Stomach (tissue), 9 donors: ENCODE measurements around the gene PPIH. TPM values are rescaled to one million over a fixed set of nuclear protein-coding genes. Genes with fewer than 3 reads are reported as not detected.

Experiments
- DNase-seq, 2 donors: peaks; one replicate each; pipeline versions ENCODE4 v3.0.0 to v3.0.0-alpha.2; 2013 to 2019
- H3K27ac ChIP-seq, 5 donors: fragments of 200-600 bp in 4 of 5; sonication (generic) in 4 of 5; one replicate each; pipeline ENCODE4 v1.5.1; 2013 to 2019; ENCODE audit warnings: mild to moderate bottlenecking in 1 of 5, moderate library complexity in 1 of 5
- H3K27me3 ChIP-seq, 3 donors: fragments of 200-600 bp; sonication (generic); one replicate each; pipeline ENCODE4 v1.5.1; 2017 to 2019; ENCODE audit warnings: mixed run types in 1 of 3
- H3K36me3 ChIP-seq, 4 donors: fragments of 200-600 bp; sonication (generic); 1 replicate in 3 of 4; 2 replicates in 1 of 4; pipeline ENCODE4 v1.5.1; 2016 to 2019
- H3K4me1 ChIP-seq, 4 donors: fragments of 200-600 bp; sonication (generic); one replicate each; pipeline ENCODE4 v1.5.1; 2016 to 2019
- H3K4me3 ChIP-seq, 4 donors: fragments of 200-600 bp; sonication (generic) in 3 of 4; one replicate each; pipeline ENCODE4 v1.5.1; 2016 to 2019; ENCODE audit warnings: mild to moderate bottlenecking in 1 of 4
- H3K9me3 ChIP-seq, 4 donors: fragments of 200-600 bp; sonication (generic); one replicate each; pipeline ENCODE4 v1.5.1; 2016 to 2019
- EP300 ChIP-seq: sonication (generic); formaldehyde crosslinking; IDR thresholded peaks from one replicate; pipeline ENCODE4 v1.6.1; 2017; ENCODE audit warnings: antibody characterized with exemption
- POLR2A ChIP-seq, 4 donors: fragments of 450-650 bp; IDR thresholded peaks; one replicate each; pipeline ENCODE4 v1.6.1; 2016; ENCODE audit warnings: antibody characterized with exemption in 4 of 4, control low read depth in 2 of 4, mild to moderate bottlenecking in 1 of 4, moderate library complexity in 1 of 4
- POLR2AphosphoS5 ChIP-seq, 3 donors: sonication (generic); formaldehyde crosslinking; IDR thresholded peaks; one replicate each; pipeline ENCODE4 v1.6.1; 2016; ENCODE audit warnings: antibody characterized with exemption in 3 of 3
- WGBS, 5 donors: extraction: QIAGEN DNeasy Blood & Tissue Kit in 3 of 5; methylation state at CpG; one replicate each; pipeline versions ENCODE4 v1.1.5 to v1.1.7; 2013 to 2018; 5-methylcytosine and 5-hydroxymethylcytosine counted together
- intact Hi-C: fragments of 100-400 bp; cut with DNase I; formaldehyde crosslinking; loops from one replicate; pipeline ENCODE4 v1.15.1; 2023; ENCODE audit warnings: low total_unique reads
- polyA plus RNA-seq, 3 donors: library from polyadenylated mRNA; stranded (reverse); fragments of 200-250 nt; gene quantifications; one replicate each; pipeline ENCODE4 v1.2.3, GENCODE V29; 2013
- total RNA-seq, 5 donors: library from RNA; depleted of rRNA; stranded (reverse); fragments of >200 nt; gene quantifications; one replicate each; pipeline versions ENCODE4 v1.1.0 to v1.2.3, GENCODE V29; 2014 to 2016
- TF ChIP-seq, protein P1 (sequence below), 7 experiments: fragments of 450-650 bp in 4 of 7; fragments of 200-600 bp in 3 of 7; sonication (generic) in 3 of 7; IDR thresholded peaks; one replicate each; pipeline ENCODE4 v1.5.1; 2016 to 2019; ENCODE audit warnings: antibody characterized with exemption in 7 of 7, control low read depth in 2 of 7, mild to moderate bottlenecking in 1 of 7
- donor health status: healthy with polysubstance abuse.
- donor health status: Bipolar disorder and iron deficiency.
- donor health status: healthy.

Gene PPIH
- total and polyA plus RNA-seq, 8 donors: 5.2 to 72.3 (median 47.8) TPM; not detected in 1

DNA sequence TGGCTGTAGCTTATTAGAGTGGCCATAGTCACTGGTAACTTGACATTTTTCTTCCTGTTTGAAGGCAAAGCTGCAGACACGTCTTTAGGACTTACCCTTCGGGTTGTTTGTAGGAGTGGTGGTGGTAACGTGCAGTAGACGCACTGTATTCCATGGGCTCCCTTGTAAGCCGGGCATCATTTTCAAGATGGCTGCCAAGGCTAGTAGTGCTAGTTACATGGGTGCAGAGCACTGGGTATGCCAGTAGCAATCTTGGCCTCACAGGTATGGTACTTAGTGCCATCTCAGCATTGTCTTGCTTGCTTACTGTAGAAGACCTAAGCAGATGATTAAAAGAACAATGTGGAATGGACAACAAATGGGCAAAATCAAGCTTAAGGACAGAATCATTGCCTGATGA, 25.9 kb downstream of the PPIH start:
- peak in 1 of 2 donors; percentile 34 for DNase-seq
- WGBS, 5 donors: 16 to 32% (median 21%) methylated on average over 5 of the region's 5 CpGs
- Histone ChIP-seq H3K4me3 (peak overlapping the region; percentile 95 to 99 (median 96)), H3K27me3 (no peaks in the 10 kb centered on the region), H3K4me1 (peaks cover 62 to 78% (median 75%) of the 10 kb centered on the region in 4 donors), H3K9me3 (no peaks in the 10 kb centered on the region), H3K27ac (peak overlapping the region in 4 of 5 donors; percentile 93 to 100 (median 96)), H3K36me3 (peaks cover 0 to 23% (median 2%) of the 10 kb centered on the region in 4 donors)
- TF ChIP-seq POLR2A (IDR thresholded peaks at IDR 0.05) (no peak), POLR2AphosphoS5 (IDR thresholded peaks at IDR 0.05) (no peak), EP300 (no peak)
- TF ChIP-seq, protein P1, sequence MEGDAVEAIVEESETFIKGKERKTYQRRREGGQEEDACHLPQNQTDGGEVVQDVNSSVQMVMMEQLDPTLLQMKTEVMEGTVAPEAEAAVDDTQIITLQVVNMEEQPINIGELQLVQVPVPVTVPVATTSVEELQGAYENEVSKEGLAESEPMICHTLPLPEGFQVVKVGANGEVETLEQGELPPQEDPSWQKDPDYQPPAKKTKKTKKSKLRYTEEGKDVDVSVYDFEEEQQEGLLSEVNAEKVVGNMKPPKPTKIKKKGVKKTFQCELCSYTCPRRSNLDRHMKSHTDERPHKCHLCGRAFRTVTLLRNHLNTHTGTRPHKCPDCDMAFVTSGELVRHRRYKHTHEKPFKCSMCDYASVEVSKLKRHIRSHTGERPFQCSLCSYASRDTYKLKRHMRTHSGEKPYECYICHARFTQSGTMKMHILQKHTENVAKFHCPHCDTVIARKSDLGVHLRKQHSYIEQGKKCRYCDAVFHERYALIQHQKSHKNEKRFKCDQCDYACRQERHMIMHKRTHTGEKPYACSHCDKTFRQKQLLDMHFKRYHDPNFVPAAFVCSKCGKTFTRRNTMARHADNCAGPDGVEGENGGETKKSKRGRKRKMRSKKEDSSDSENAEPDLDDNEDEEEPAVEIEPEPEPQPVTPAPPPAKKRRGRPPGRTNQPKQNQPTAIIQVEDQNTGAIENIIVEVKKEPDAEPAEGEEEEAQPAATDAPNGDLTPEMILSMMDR (IDR thresholded peaks at IDR 0.05): no peak
- intact Hi-C loops: no loop called here

DNA sequence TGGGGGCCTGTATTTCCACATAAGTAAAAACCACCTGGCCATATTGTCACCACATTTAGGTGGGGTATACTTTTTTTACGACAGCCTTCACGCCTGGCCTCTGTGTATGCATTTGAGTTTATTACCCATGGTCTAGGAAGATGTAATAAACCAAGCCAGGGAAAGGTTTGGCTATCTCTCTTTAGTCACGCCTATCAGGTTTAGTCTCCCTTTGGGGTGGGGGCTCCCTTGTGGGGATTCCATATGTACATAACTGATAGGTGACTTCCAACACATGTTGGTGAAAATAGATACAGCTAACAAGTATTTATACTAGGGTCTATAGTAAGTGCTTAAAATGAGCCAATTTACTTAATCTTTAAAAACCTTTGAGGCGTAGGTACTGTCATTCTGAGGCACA, 28.2 kb downstream of the PPIH start:
- intact Hi-C loops: no loop called here
- Histone ChIP-seq H3K4me1 (peaks cover 71 to 84% (median 83%) of the 10 kb centered on the region in 4 donors), H3K27me3 (no peaks in the 10 kb centered on the region), H3K4me3 (peak overlapping the region in 1 of 4 donors; percentile 99), H3K9me3 (no peaks in the 10 kb centered on the region), H3K27ac (peak overlapping the region in 1 of 5 donors; percentile 19), H3K36me3 (peaks cover 0 to 23% (median 2%) of the 10 kb centered on the region in 4 donors)
- no peak for DNase-seq
- no peak for TF ChIP-seq POLR2A (IDR thresholded peaks at IDR 0.05)
- 64 to 75% (median 70%) methylated on average over 4 of the region's 4 CpGs for WGBS, 5 donors

DNA sequence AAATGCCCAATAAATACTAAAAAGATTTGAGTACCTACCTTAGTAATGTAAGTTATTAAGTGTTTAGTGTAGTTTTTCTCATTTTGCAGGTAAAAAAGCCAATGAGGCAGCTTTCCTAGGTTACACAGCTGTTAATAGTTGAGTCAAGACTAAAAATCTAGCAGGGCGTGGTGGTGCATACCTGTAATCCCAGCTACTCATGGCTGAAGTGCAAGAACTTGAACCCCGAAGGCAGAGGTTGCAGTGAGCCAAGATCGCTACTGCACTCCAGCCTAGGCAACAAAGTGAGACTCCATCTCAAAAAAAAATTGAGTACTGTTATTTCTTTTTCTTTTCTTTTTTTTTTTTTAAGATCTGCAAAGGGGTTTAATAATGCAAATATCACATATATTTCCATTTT, 31.7 kb downstream of the PPIH start:
- no peak for DNase-seq
- H3K36me3 ChIP-seq: peaks cover 0 to 18% (median 7%) of the 10 kb centered on the region in 4 donors
- no peaks in the 10 kb centered on the region for H3K9me3 ChIP-seq
- no peak overlapping the region for H3K4me3 ChIP-seq
- no peak overlapping the region for H3K27ac ChIP-seq
- WGBS, 5 donors: 61 to 84% (median 77%) methylated on average over 3 of the region's 3 CpGs
- intact Hi-C loops: no loop called here
- H3K27me3 ChIP-seq: no peaks in the 10 kb centered on the region
- TF ChIP-seq, protein P1 (IDR thresholded peaks at IDR 0.05): no peak
- TF ChIP-seq POLR2AphosphoS5 (IDR thresholded peaks at IDR 0.05): no peak
- no peak for TF ChIP-seq EP300
- TF ChIP-seq POLR2A (IDR thresholded peaks at IDR 0.05): no peak
- peaks cover 71 to 100% (median 95%) of the 10 kb centered on the region in 4 donors for H3K4me1 ChIP-seq

DNA sequence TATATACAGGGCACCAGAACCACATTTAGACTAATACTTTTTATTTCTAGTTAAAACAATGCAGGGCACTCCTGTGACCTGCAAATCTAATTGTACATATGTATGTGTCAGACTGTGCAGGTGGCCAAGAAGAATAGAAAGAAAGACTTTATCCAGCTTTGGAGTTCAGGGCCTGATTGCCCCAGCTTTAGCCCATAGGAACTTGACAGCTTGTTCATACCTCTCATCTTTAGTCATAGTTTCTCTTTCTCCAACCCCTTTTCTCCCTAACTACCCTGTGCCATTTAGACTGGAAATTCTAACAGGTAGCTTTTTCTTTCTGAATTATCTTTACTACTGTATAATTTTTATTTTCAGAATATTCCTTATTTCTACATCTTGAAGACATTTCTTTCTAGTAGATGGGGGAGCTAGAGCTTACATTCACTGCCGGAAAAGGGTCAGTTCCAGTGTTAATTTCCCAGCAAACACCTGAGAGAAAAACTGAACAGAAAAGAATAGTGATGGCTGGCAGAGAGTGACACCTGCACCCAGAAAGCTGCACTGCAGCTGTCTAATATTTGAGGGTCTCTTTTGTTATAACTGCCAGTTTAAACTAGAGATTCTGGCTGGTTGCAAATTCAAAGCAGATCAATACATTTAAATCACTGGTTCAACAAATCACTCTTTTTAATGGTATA, 32.4 kb downstream of the PPIH start:
- DNase-seq: no peak
- H3K36me3 ChIP-seq: peaks cover 0 to 21% (median 11%) of the 10 kb centered on the region in 4 donors
- H3K4me3 ChIP-seq: no peak overlapping the region
- intact Hi-C loops: no loop called here
- WGBS, 5 donors: 43 to 73% (median 47%) methylated on average over 1 of the region's 1 CpG
- H3K4me1 ChIP-seq: peaks cover 64 to 100% (median 90%) of the 10 kb centered on the region in 4 donors
- no peaks in the 10 kb centered on the region for H3K9me3 ChIP-seq
- TF ChIP-seq POLR2AphosphoS5 (IDR thresholded peaks at IDR 0.05) (no peak), EP300 (no peak)
- TF ChIP-seq, protein P1 (IDR thresholded peaks at IDR 0.05): peak in 1 of 7 experiments; percentile 21
- H3K27me3 ChIP-seq: no peaks in the 10 kb centered on the region
- H3K27ac ChIP-seq: peak overlapping the region in 2 of 5 donors; percentile 17 to 75

DNA sequence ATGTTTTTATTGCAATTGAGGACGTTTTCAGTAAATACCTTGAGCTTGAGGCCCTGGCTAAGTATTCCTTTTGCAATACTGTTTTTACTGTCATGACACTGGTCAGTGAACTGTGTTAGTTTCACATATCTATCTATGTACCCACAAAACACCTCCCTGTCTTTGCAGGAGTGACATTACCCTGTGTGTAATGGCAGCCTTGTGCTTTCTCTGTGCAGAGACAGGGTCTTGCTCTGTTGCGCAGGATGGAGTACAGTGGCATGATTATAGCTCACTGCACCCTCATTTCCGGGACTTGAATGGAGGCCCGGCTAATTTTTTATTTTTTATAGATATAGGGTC, 32.9 kb downstream of the PPIH start:
- peaks cover 59 to 96% (median 85%) of the 10 kb centered on the region in 4 donors for H3K4me1 ChIP-seq
- intact Hi-C loops: no loop called here
- no peak overlapping the region for H3K4me3 ChIP-seq
- H3K36me3 ChIP-seq: peaks cover 0 to 25% (median 15%) of the 10 kb centered on the region in 4 donors
- 50 to 60% (median 55%) methylated on average over 4 of the region's 4 CpGs for WGBS, 5 donors
- no peaks in the 10 kb centered on the region for H3K9me3 ChIP-seq
- no peak for TF ChIP-seq POLR2AphosphoS5 (IDR thresholded peaks at IDR 0.05)
- TF ChIP-seq EP300: no peak
- TF ChIP-seq, protein P1 (IDR thresholded peaks at IDR 0.05): no peak
- no peak for TF ChIP-seq POLR2A (IDR thresholded peaks at IDR 0.05)
- H3K27me3 ChIP-seq: no peaks in the 10 kb centered on the region
- H3K27ac ChIP-seq: peak overlapping the region in 2 of 5 donors; percentile 74 to 75
- DNase-seq: no peak
